Parathyroid adenoma (tissue), 2 donors: Measurements from ENCODE around the gene DSCAM.

Source experiments
- H2AFZ ChIP-seq: fragments of 300-600 bp; sonication (generic); one replicate; pipeline ENCODE4 v1.7.0; 2017; ENCODE audit warnings: antibody characterized with exemption, mild to moderate bottlenecking
- H3K27ac ChIP-seq: fragments of 300-600 bp; sonication (generic); one replicate; pipeline ENCODE4 v1.7.0; 2017
- H3K27me3 ChIP-seq: fragments of 300-600 bp; sonication (generic); one replicate; pipeline ENCODE4 v1.7.0; 2017; ENCODE audit warnings: low read length; ENCODE audit not compliant: control insufficient read depth, insufficient read depth
- H3K36me3 ChIP-seq: fragments of 300-600 bp; sonication (generic); one replicate; pipeline ENCODE4 v1.7.0; 2017; ENCODE audit warnings: low read length; ENCODE audit not compliant: control insufficient read depth, insufficient read depth
- H3K4me1 ChIP-seq: fragments of 300-600 bp; sonication (generic); one replicate; pipeline ENCODE4 v1.7.0; 2017; ENCODE audit warnings: control low read depth
- H3K4me2 ChIP-seq: fragments of 300-600 bp; sonication (generic); one replicate; pipeline ENCODE4 v1.7.0; 2017; ENCODE audit warnings: low read length
- H3K4me3 ChIP-seq: fragments of 300-600 bp; sonication (generic); one replicate; pipeline ENCODE4 v1.7.0; 2017; ENCODE audit warnings: low read depth, low read length
- H3K79me2 ChIP-seq: fragments of 300-600 bp; sonication (generic); one replicate; pipeline ENCODE4 v1.7.0; 2017; ENCODE audit warnings: control low read depth
- H3K9ac ChIP-seq: fragments of 300-600 bp; sonication (generic); one replicate; pipeline ENCODE4 v1.7.0; 2017; ENCODE audit warnings: mild to moderate bottlenecking
- H3K9me3 ChIP-seq: fragments of 300-600 bp; sonication (generic); one replicate; pipeline ENCODE4 v1.7.0; 2017; ENCODE audit warnings: low read length; ENCODE audit not compliant: control insufficient read depth
- TF ChIP-seq, protein P1 (sequence below): fragments of 300-600 bp; sonication (generic); IDR thresholded peaks from one replicate; pipeline ENCODE4 v1.7.0; 2017; ENCODE audit warnings: antibody characterized with exemption, mild to moderate bottlenecking
- donor health status: primary hyperparathyroidism.

Gene DSCAM

DNA sequence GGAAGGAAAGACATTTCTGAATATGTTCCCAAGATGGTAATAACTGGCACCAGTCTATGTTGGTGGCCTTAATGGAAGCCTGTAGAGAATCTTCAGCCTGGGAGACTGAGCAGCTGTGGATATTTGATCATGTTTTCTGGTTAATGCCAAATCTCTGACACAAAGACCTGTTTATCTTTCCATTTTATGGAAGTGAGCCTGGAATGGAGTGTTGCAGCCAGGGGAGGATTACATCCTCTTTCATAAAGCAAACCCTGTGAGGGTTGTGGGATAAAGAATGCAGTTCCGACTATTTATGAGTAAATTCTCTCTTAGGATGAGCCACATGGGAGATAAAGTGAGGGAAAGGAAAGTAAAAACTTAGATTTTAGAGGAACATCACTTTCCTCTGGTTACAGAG lies 835.6 kb downstream of the DSCAM start:
- Histone ChIP-seq H3K27ac (no peak overlapping the region), H3K4me3 (no peak overlapping the region), H3K9ac (no peak overlapping the region), H3K9me3 (no peaks in the 10 kb centered on the region), H3K4me1 (no peaks in the 10 kb centered on the region), H3K79me2 (no peaks in the 10 kb centered on the region), H2AFZ (no peak overlapping the region), H3K36me3 (no peaks in the 10 kb centered on the region), H3K4me2 (no peak overlapping the region), H3K27me3 (no peaks in the 10 kb centered on the region)
- TF ChIP-seq, protein P1, sequence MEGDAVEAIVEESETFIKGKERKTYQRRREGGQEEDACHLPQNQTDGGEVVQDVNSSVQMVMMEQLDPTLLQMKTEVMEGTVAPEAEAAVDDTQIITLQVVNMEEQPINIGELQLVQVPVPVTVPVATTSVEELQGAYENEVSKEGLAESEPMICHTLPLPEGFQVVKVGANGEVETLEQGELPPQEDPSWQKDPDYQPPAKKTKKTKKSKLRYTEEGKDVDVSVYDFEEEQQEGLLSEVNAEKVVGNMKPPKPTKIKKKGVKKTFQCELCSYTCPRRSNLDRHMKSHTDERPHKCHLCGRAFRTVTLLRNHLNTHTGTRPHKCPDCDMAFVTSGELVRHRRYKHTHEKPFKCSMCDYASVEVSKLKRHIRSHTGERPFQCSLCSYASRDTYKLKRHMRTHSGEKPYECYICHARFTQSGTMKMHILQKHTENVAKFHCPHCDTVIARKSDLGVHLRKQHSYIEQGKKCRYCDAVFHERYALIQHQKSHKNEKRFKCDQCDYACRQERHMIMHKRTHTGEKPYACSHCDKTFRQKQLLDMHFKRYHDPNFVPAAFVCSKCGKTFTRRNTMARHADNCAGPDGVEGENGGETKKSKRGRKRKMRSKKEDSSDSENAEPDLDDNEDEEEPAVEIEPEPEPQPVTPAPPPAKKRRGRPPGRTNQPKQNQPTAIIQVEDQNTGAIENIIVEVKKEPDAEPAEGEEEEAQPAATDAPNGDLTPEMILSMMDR: no peak

DNA sequence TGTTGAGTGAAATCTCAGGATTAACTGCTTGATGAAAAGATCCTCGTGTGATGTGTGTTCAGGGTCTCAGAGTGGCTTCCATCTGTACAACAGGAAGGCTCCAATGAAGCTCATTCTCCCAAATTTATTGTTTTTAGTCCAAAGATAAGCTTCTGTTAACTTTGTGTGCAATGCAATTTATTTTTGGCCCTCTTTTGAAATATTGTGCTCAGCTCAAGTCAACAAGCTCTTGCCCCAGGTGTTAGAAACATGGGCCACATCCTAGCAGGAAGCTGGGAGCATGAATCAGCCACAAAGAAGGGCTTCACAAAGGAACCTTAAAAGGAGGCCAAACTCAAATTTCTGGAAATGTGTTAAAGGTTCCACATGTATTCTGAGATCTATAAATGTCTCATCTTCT lies 844.0 kb downstream of the DSCAM start:
- H3K4me2 ChIP-seq: no peak overlapping the region
- H2AFZ ChIP-seq: no peak overlapping the region
- H3K79me2 ChIP-seq: no peaks in the 10 kb centered on the region
- H3K4me1 ChIP-seq: no peaks in the 10 kb centered on the region
- no peaks in the 10 kb centered on the region for H3K36me3 ChIP-seq
- no peaks in the 10 kb centered on the region for H3K9me3 ChIP-seq
- no peak overlapping the region for H3K27ac ChIP-seq
- TF ChIP-seq, protein P1: no peak
- no peak overlapping the region for H3K4me3 ChIP-seq
- no peak overlapping the region for H3K9ac ChIP-seq
- H3K27me3 ChIP-seq: no peaks in the 10 kb centered on the region

DNA sequence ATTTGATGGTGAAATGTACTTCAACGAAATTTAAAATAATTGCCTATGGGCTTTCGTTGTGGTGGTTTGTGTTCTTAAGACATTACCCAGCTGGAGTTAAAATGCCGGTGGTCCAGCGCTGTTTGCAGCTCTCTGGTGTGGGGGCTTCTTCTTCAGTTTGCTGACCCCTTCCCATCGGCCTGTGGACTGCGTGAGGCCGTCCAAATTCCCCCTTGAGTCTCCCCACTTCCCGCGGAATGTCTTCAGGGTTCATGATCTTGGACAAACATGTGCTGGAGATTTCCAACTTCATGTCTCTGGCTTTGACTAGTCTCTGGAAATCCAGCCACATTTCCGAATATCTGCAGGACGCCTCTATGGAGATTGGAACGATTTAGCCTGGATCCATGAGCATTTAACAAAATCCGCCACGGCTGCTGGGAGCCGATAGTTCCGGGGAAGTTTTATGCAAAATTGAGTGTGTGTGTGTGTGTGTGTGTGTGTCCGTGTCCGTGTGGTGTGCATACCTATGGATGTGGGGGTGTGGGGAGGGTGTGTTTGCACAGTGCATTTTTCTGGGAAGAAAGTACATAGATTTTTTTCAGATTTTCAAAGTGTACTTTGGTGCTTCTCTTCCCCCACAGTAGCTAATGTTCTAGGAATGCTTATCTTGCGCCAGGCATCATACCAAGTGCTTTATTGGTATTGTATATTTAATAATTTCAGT lies 862.5 kb downstream of the DSCAM start:
- H3K4me2 ChIP-seq: no peak overlapping the region
- no peak overlapping the region for H3K4me3 ChIP-seq
- H3K79me2 ChIP-seq: no peaks in the 10 kb centered on the region
- H3K9me3 ChIP-seq: no peaks in the 10 kb centered on the region
- H2AFZ ChIP-seq: no peak overlapping the region
- H3K9ac ChIP-seq: no peak overlapping the region
- no peaks in the 10 kb centered on the region for H3K4me1 ChIP-seq
- no peak overlapping the region for H3K27ac ChIP-seq
- H3K36me3 ChIP-seq: no peaks in the 10 kb centered on the region
- TF ChIP-seq, protein P1: no peak
- no peaks in the 10 kb centered on the region for H3K27me3 ChIP-seq

DNA sequence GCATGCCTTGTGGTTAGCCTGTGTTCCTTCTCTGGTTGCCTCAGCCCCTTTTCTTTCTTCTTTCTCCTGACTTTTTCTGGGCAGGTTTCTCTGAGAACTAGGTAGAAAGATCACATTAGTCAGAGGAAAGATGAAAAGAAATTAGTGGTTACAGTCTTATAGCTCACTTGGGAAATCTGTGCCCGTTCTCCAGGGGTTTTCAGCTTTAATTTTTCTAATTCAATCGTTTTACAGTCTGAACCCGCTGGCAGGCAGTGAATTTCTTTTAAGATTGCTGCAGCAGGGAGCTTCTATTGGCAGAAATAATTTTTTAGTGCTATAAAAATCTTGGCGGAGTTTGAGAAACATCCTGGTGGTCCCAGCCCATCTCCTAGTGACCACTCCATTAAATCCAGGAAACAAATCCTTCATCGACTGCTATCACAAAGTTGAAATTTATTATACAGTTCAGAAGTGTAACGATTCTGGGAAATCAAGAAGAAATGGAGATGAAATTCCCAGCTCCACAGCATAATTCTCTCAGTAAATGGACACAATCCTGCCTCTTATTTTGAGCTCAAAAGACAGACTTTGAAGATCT lies 866.6 kb downstream of the DSCAM start:
- Histone ChIP-seq H3K79me2 (no peaks in the 10 kb centered on the region), H3K4me1 (no peaks in the 10 kb centered on the region), H3K36me3 (no peaks in the 10 kb centered on the region), H3K27ac (no peak overlapping the region), H3K9ac (no peak overlapping the region), H2AFZ (no peak overlapping the region), H3K4me2 (no peak overlapping the region), H3K9me3 (no peaks in the 10 kb centered on the region), H3K27me3 (no peaks in the 10 kb centered on the region), H3K4me3 (no peak overlapping the region)
- TF ChIP-seq, protein P1: no peak

DNA sequence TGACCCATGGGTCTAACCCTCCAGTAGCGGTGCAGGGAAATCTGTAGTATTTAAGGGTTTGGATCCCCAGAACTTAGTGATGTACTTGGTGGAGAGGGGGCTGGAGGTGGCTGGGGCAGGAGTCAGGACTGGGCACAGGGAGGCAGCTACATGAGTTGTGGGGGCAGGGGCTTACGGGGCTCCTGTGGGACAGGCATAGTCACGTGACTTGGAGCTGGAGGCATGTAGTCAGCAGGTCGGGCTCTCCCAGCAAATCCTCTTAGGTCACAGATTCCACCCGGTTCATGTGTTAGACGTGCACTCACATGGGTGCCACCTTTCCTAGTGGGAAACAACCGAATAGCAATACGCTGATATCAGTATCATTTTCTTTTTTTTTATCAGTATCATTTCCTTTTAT lies 867.6 kb downstream of the DSCAM start:
- Histone ChIP-seq H3K9ac (no peak overlapping the region), H3K4me2 (no peak overlapping the region), H3K27me3 (no peaks in the 10 kb centered on the region), H3K79me2 (no peaks in the 10 kb centered on the region), H3K4me1 (no peaks in the 10 kb centered on the region), H2AFZ (no peak overlapping the region), H3K9me3 (no peaks in the 10 kb centered on the region), H3K4me3 (no peak overlapping the region), H3K36me3 (no peaks in the 10 kb centered on the region), H3K27ac (no peak overlapping the region)
- TF ChIP-seq, protein P1: no peak
